ENCODE results near the gene UNC80.

Gene UNC80

DNA sequence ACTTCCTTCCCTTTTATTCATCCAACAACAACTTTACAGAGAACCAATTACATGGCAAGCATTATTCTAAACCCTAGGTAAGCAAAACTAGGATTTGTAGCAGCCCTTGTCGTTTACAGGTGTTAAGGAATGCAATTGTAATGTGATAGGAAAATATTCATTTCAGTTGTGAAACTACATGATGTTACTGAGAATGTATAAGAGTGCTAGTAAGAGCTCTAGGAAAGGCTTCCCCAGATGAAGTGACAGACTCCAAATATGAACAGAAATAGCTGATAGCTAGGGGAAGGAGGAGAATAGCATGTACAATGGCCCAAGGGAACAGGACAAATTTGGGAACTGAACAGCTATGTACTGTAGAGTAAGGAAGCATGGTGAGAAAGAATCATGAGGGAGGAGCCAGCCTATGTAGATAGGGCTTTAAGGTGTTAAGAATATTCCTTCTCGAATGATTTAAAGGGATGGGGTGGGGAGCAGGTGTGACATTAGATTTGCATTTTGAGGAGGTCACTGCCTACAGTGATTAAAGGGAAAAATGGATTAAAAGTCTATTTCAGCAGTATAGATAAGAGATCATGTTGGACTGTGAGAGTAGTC, 262.6 kb downstream of the UNC80 start:
- Histone ChIP-seq H3K79me2 (ENCODE audit: insufficient read depth, low read length) (no peaks in the 10 kb centered on the region), H2AFZ (ENCODE audit: low read depth, low read length) (no peak overlapping the region), H3K4me3 (ENCODE audit: low read depth in 1 of 2, low read length in 2 of 2) (no peak overlapping the region), H3K4me1 (ENCODE audit: insufficient read depth, low read length) (no peaks in the 10 kb centered on the region), H3K9ac (ENCODE audit: low read depth, low read length) (no peak overlapping the region), H3K4me2 (ENCODE audit: insufficient read depth, low read length) (no peak overlapping the region), H3K27me3 (ENCODE audit: insufficient read depth, low read length, poor library complexity) (no peaks in the 10 kb centered on the region), H3K36me3 (ENCODE audit: insufficient read depth, low read length) (no peaks in the 10 kb centered on the region), H3K9me3 (ENCODE audit: insufficient read depth, low read length, severe bottlenecking) (no peaks in the 10 kb centered on the region), H4K20me1 (ENCODE audit: insufficient read depth, low read length) (no peaks in the 10 kb centered on the region), H3K27ac (ENCODE audit: low read length) (no peak overlapping the region)
- DNase-seq (no peak), ATAC-seq (ENCODE audit: insufficient read depth, low read depth) (peak; percentile 37; the same call in 1 of the 3 replicates)
- TF ChIP-seq, protein P1, sequence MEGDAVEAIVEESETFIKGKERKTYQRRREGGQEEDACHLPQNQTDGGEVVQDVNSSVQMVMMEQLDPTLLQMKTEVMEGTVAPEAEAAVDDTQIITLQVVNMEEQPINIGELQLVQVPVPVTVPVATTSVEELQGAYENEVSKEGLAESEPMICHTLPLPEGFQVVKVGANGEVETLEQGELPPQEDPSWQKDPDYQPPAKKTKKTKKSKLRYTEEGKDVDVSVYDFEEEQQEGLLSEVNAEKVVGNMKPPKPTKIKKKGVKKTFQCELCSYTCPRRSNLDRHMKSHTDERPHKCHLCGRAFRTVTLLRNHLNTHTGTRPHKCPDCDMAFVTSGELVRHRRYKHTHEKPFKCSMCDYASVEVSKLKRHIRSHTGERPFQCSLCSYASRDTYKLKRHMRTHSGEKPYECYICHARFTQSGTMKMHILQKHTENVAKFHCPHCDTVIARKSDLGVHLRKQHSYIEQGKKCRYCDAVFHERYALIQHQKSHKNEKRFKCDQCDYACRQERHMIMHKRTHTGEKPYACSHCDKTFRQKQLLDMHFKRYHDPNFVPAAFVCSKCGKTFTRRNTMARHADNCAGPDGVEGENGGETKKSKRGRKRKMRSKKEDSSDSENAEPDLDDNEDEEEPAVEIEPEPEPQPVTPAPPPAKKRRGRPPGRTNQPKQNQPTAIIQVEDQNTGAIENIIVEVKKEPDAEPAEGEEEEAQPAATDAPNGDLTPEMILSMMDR (IDR thresholded peaks at IDR 0.05; ENCODE audit: borderline replicate concordance, extremely low read depth, low read length, poor library complexity, severe bottlenecking), result no peak
- no peak for TF ChIP-seq EZH2 (IDR thresholded peaks at IDR 0.05; ENCODE audit: borderline replicate concordance, low read depth, low read length, severe bottlenecking)

DNA sequence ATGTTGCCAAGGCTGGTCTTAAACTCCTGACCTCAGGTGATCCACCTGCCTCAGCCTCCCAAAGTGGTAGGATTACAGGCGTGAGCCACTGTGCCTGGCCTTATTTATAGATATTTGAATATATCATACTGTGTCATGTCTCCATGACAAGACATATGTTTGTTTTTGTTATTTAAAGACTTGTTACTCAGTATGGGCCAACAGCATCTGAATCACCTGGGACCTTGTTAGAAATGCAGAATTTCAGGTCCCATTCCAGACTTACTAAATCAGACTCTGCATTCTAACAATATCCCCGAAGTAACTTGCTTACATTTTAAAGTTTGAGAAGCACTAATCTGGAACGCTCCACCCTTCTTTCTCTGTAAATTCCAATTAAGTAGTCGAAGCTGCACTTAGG, 264.0 kb downstream of the UNC80 start:
- no peaks in the 10 kb centered on the region for H3K27me3 ChIP-seq (ENCODE audit: insufficient read depth, low read length, poor library complexity)
- DNase-seq, result no peak
- H3K27ac ChIP-seq (ENCODE audit: low read length), result no peak overlapping the region
- no peak overlapping the region for H3K4me3 ChIP-seq (ENCODE audit: low read depth in 1 of 2, low read length in 2 of 2)
- TF ChIP-seq EZH2 (IDR thresholded peaks at IDR 0.05; ENCODE audit: borderline replicate concordance, low read depth, low read length, severe bottlenecking), result no peak
- TF ChIP-seq, protein P1 (IDR thresholded peaks at IDR 0.05; ENCODE audit: borderline replicate concordance, extremely low read depth, low read length, poor library complexity, severe bottlenecking), result no peak
- ATAC-seq (ENCODE audit: insufficient read depth, low read depth), result no peak
- H3K9me3 ChIP-seq (ENCODE audit: insufficient read depth, low read length, severe bottlenecking), result no peaks in the 10 kb centered on the region
- H3K36me3 ChIP-seq (ENCODE audit: insufficient read depth, low read length), result no peaks in the 10 kb centered on the region
- no peak overlapping the region for H2AFZ ChIP-seq (ENCODE audit: low read depth, low read length)
- H3K79me2 ChIP-seq (ENCODE audit: insufficient read depth, low read length), result no peaks in the 10 kb centered on the region
- no peaks in the 10 kb centered on the region for H3K4me1 ChIP-seq (ENCODE audit: insufficient read depth, low read length)
- no peak overlapping the region for H3K9ac ChIP-seq (ENCODE audit: low read depth, low read length)
- no peaks in the 10 kb centered on the region for H4K20me1 ChIP-seq (ENCODE audit: insufficient read depth, low read length)
- no peak overlapping the region for H3K4me2 ChIP-seq (ENCODE audit: insufficient read depth, low read length)

DNA sequence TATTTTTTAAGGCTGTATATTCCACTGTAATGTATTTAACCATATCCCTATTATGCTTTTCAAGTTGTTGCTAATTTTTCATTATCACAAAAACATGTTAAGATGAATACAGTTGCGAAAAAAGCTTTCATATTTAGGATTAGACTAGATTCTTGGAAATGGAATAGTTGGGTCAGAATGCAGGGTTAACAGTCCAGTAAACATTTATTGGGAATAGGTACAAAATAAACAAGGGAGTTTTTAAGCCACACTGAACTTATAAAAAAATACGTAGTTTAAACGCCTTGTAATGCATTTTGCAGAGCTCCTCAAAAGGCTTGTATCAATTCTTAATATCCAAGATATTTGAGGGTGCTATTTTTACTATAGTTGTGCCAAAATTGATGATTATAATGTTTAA, 266.4 kb downstream of the UNC80 start:
- TF ChIP-seq, protein P1 (IDR thresholded peaks at IDR 0.05; ENCODE audit: borderline replicate concordance, extremely low read depth, low read length, poor library complexity, severe bottlenecking), result no peak
- no peak for TF ChIP-seq EZH2 (IDR thresholded peaks at IDR 0.05; ENCODE audit: borderline replicate concordance, low read depth, low read length, severe bottlenecking)
- Histone ChIP-seq H2AFZ (ENCODE audit: low read depth, low read length) (no peak overlapping the region), H3K9ac (ENCODE audit: low read depth, low read length) (no peak overlapping the region), H3K4me1 (ENCODE audit: insufficient read depth, low read length) (no peaks in the 10 kb centered on the region), H3K36me3 (ENCODE audit: insufficient read depth, low read length) (no peaks in the 10 kb centered on the region), H3K79me2 (ENCODE audit: insufficient read depth, low read length) (no peaks in the 10 kb centered on the region), H3K4me3 (ENCODE audit: low read depth in 1 of 2, low read length in 2 of 2) (no peak overlapping the region), H3K27ac (ENCODE audit: low read length) (no peak overlapping the region), H3K4me2 (ENCODE audit: insufficient read depth, low read length) (no peak overlapping the region), H3K9me3 (ENCODE audit: insufficient read depth, low read length, severe bottlenecking) (no peaks in the 10 kb centered on the region), H3K27me3 (ENCODE audit: insufficient read depth, low read length, poor library complexity) (no peaks in the 10 kb centered on the region), H4K20me1 (ENCODE audit: insufficient read depth, low read length) (no peaks in the 10 kb centered on the region)
- DNase-seq (no peak), ATAC-seq (ENCODE audit: insufficient read depth, low read depth) (no peak)
